Measurements from ENCODE around the gene SND1. TPM values are rescaled to one million over a fixed set of nuclear protein-coding genes. Genes with fewer than 3 reads are reported as not detected.

Gene SND1
- total RNA-seq, 1 donor from 2014 or later = 125 TPM

- DNase-seq (ENCODE audit: low spot score) = no peak
- no peak for ATAC-seq
- intact Hi-C loops (cut with DNase I) = no loop called here
Measured at GRCh38 chr7:127873715-127874636, 222.0 kb downstream of the SND1 start.

GRCh38 chr7:127874951-127875608 is 223.1 kb downstream of the SND1 start:
- DNase-seq (ENCODE audit: low spot score) (no peak), ATAC-seq (no peak)
- intact Hi-C loops (cut with DNase I) = no loop called here

- ATAC-seq = no peak
- intact Hi-C loops (cut with DNase I) = no loop called here
- DNase-seq (ENCODE audit: low spot score) = no peak
Measured at GRCh38 chr7:127876393-127876792, 224.4 kb downstream of the SND1 start.

GRCh38 chr7:127877951-127878350 is 226.0 kb downstream of the SND1 start:
- intact Hi-C loops (cut with DNase I) = no loop called here
- ATAC-seq (no peak), DNase-seq (ENCODE audit: low spot score) (no peak)

GRCh38 chr7:127878791-127879190 is 226.8 kb downstream of the SND1 start:
- ATAC-seq = no peak
- intact Hi-C loops (cut with DNase I) = no loop called here
- DNase-seq (ENCODE audit: low spot score) = no peak

- DNase-seq (ENCODE audit: low spot score) = no peak
- intact Hi-C loops (cut with DNase I) = no loop called here
- ATAC-seq = no peak
Measured at GRCh38 chr7:127879436-127879835, 227.4 kb downstream of the SND1 start.

- no peak for DNase-seq (ENCODE audit: low spot score)
- intact Hi-C loops (cut with DNase I) = no loop called here
- ATAC-seq = no peak
Measured at GRCh38 chr7:127879942-127880341, 227.9 kb downstream of the SND1 start.

GRCh38 chr7:127880454-127880853 is 228.5 kb downstream of the SND1 start:
- DNase-seq (ENCODE audit: low spot score) = no peak
- intact Hi-C loops (cut with DNase I) = no loop called here
- no peak for ATAC-seq

- intact Hi-C loops (cut with DNase I) = no loop called here
- ATAC-seq (no peak), DNase-seq (ENCODE audit: low spot score) (no peak)
Measured at GRCh38 chr7:127881564-127881963, 229.6 kb downstream of the SND1 start.

GRCh38 chr7:127882313-127882920 is 230.4 kb downstream of the SND1 start:
- intact Hi-C loops (cut with DNase I) = no loop called here
- no peak for DNase-seq (ENCODE audit: low spot score)

GRCh38 chr7:127884066-127884559 is 232.1 kb downstream of the SND1 start:
- ATAC-seq (no peak), DNase-seq (ENCODE audit: low spot score) (no peak)
- intact Hi-C loops (cut with DNase I) = no loop called here

More at GRCh38 chr7:127882313-127882920, 230.4 kb downstream of the SND1 start:
- no peak for ATAC-seq

GRCh38 chr7:127885222-127885772 is 233.3 kb downstream of the SND1 start:
- ATAC-seq (no peak), DNase-seq (ENCODE audit: low spot score) (no peak)
- intact Hi-C loops (cut with DNase I) = no loop called here

- DNase-seq (ENCODE audit: low spot score) (no peak), ATAC-seq (peak; percentile 69)
- intact Hi-C loops (cut with DNase I) = no loop called here
Measured at GRCh38 chr7:127885843-127886242, 233.8 kb downstream of the SND1 start.

GRCh38 chr7:127886248-127886647 is 234.3 kb downstream of the SND1 start:
- DNase-seq (ENCODE audit: low spot score) = no peak
- intact Hi-C loops (cut with DNase I) = no loop called here
- ATAC-seq = no peak

- intact Hi-C loops (cut with DNase I) = no loop called here
- no peak for ATAC-seq
- DNase-seq (ENCODE audit: low spot score) = no peak
Measured at GRCh38 chr7:127887096-127887495, 235.1 kb downstream of the SND1 start.

GRCh38 chr7:127887631-127888030 is 235.6 kb downstream of the SND1 start:
- no peak for ATAC-seq
- DNase-seq (ENCODE audit: low spot score) = no peak
- intact Hi-C loops (cut with DNase I) = no loop called here

- intact Hi-C loops (cut with DNase I) = no loop called here
- DNase-seq (ENCODE audit: low spot score) (no peak), ATAC-seq (no peak)
Measured at GRCh38 chr7:127888411-127888810, 236.4 kb downstream of the SND1 start.

GRCh38 chr7:127888825-127889224 is 236.8 kb downstream of the SND1 start:
- no peak for ATAC-seq

GRCh38 chr7:127889677-127890076 is 237.7 kb downstream of the SND1 start:
- DNase-seq (ENCODE audit: low spot score) (no peak), ATAC-seq (no peak)
- intact Hi-C loops (cut with DNase I) = no loop called here

More at GRCh38 chr7:127888825-127889224, 236.8 kb downstream of the SND1 start:
- intact Hi-C loops (cut with DNase I) = no loop called here
- no peak for DNase-seq (ENCODE audit: low spot score)

Measured in sciatic nerve (tissue), 2 donors.